A549 (cell line): ENCODE results near the gene CIAO3. TPM values are rescaled to one million over a fixed set of nuclear protein-coding genes. Genes with fewer than 3 reads are reported as not detected.

ENCODE experiments used
- CBX8 ChIP-seq: fragments of 200-600 bp; sonication (generic); IDR thresholded peaks from 2 replicates; pipeline ENCODE4 v1.6.1; 2016
- CEBPB ChIP-seq, 2 experiments: fragments of >200 bp in 1 of 2; sonication (Bioruptor Twin) in 1 of 2; formaldehyde crosslinking in 1 of 2; IDR thresholded peaks; 2 replicates each; pipeline ENCODE4 v1.6.1; 2012 to 2016
- CHD2 ChIP-seq: fragments of 150-350 bp; IDR thresholded peaks from 2 replicates; pipeline ENCODE4 v1.6.1; 2014; ENCODE audit warnings: low read length; ENCODE audit not compliant: partially characterized antibody
- EHMT2 ChIP-seq: fragments of 200-600 bp; sonication (generic); IDR thresholded peaks from 2 replicates; pipeline ENCODE4 v1.6.1; 2016; ENCODE audit warnings: antibody characterized with exemption, low read depth, mild to moderate bottlenecking, moderate library complexity
- EP300 ChIP-seq, 2 experiments: fragments of >200 bp; sonication (Bioruptor Twin); formaldehyde crosslinking; IDR thresholded peaks; 2 replicates in 1 of 2; 3 replicates in 1 of 2; pipeline ENCODE4 v1.6.1; 2016 to 2017
- ESRRA ChIP-seq: fragments of 150-350 bp; IDR thresholded peaks from 2 replicates; pipeline ENCODE4 v1.6.1; 2014; ENCODE audit warnings: mild to moderate bottlenecking, low read length, borderline replicate concordance
- FOSL2 ChIP-seq, 2 experiments: fragments of 450-650 bp in 1 of 2; fragments of >200 bp in 1 of 2; sonication (Bioruptor Twin) in 1 of 2; formaldehyde crosslinking; IDR thresholded peaks; 2 replicates each; pipeline versions ENCODE4 v1.5.0 to v1.6.1; 2016 to 2020; ENCODE audit warnings: mild to moderate bottlenecking in 1 of 2, moderate library complexity in 1 of 2
- GATA3 ChIP-seq: IDR thresholded peaks from 2 replicates; pipeline ENCODE4 v1.6.1; 2012; ENCODE audit warnings: borderline replicate concordance
- HDAC2 ChIP-seq: fragments of 200-600 bp; sonication (generic); IDR thresholded peaks from 2 replicates; pipeline ENCODE4 v1.6.1; 2016
- HEYL ChIP-seq: fragments of 250-450 bp; sonication (Bioruptor Pico); IDR thresholded peaks from 2 replicates; pipeline ENCODE4 v1.8.0; 2021; ENCODE audit warnings: mild to moderate bottlenecking, moderate library complexity
- HOXA7 ChIP-seq: fragments of 250-450 bp; sonication (Bioruptor Pico); IDR thresholded peaks from 2 replicates; pipeline ENCODE4 v1.5.0; 2020; ENCODE audit warnings: mild to moderate bottlenecking, moderate library complexity
- HOXB5 ChIP-seq: fragments of 250-450 bp; sonication (Bioruptor Pico); IDR thresholded peaks from 2 replicates; pipeline ENCODE4 v1.5.0; 2020; ENCODE audit warnings: mild to moderate bottlenecking, moderate library complexity
- JUNB ChIP-seq: fragments of >200 bp; sonication (Bioruptor Twin); formaldehyde crosslinking; IDR thresholded peaks from 2 replicates; pipeline ENCODE4 v1.6.1; 2016
- KDM1A ChIP-seq: fragments of 200-600 bp; sonication (generic); IDR thresholded peaks from 2 replicates; pipeline ENCODE4 v1.6.1; 2016; ENCODE audit warnings: low read depth, mild to moderate bottlenecking
- MAFK ChIP-seq: fragments of 450-650 bp; IDR thresholded peaks from 2 replicates; pipeline ENCODE4 v1.6.1; 2014; ENCODE audit not compliant: partially characterized antibody
- MYC ChIP-seq: IDR thresholded peaks from 2 replicates; pipeline ENCODE4 v1.6.1; 2012; ENCODE audit warnings: mild to moderate bottlenecking, inconsistent platforms, low read length, improper control_type of control experiment, borderline replicate concordance
- NPAS2 ChIP-seq: fragments of 250-450 bp; sonication (Bioruptor Pico); IDR thresholded peaks from 2 replicates; pipeline ENCODE4 v1.8.0; 2022; ENCODE audit warnings: mild to moderate bottlenecking, moderate library complexity, borderline replicate concordance
- NR3C1 ChIP-seq: fragments of >200 bp; sonication (Bioruptor Twin); formaldehyde crosslinking; IDR thresholded peaks from 3 replicates; pipeline ENCODE4 v1.6.1; 2017
- RARB ChIP-seq: fragments of 250-450 bp; sonication (Bioruptor Pico); IDR thresholded peaks from 2 replicates; pipeline ENCODE4 v1.8.0; 2021; ENCODE audit warnings: mild to moderate bottlenecking, moderate library complexity
- RFX5 ChIP-seq: fragments of 450-650 bp; IDR thresholded peaks from 2 replicates; pipeline ENCODE4 v1.7.1; 2014; ENCODE audit warnings: antibody characterized with exemption, mild to moderate bottlenecking, moderate library complexity
- SMC3 ChIP-seq: fragments of >200 bp; sonication (Bioruptor Twin); formaldehyde crosslinking; IDR thresholded peaks from 3 replicates; pipeline ENCODE4 v1.6.1; 2018; ENCODE audit warnings: inconsistent platforms
- TFCP2L1 ChIP-seq: fragments of 250-450 bp; sonication (Bioruptor Pico); IDR thresholded peaks from 2 replicates; pipeline ENCODE4 v1.5.0; 2021; ENCODE audit warnings: mild to moderate bottlenecking
- ZFP36 ChIP-seq: fragments of 450-650 bp; IDR thresholded peaks from 2 replicates; pipeline ENCODE4 v1.6.1; 2014; ENCODE audit warnings: borderline replicate concordance; ENCODE audit not compliant: partially characterized antibody
- ZNF302 ChIP-seq: fragments of 250-450 bp; sonication (Bioruptor Pico); IDR thresholded peaks from 2 replicates; pipeline ENCODE4 v1.9.0; 2021; ENCODE audit warnings: inconsistent platforms, mild to moderate bottlenecking, moderate library complexity
- ZSCAN20 ChIP-seq: fragments of 250-450 bp; sonication (Bioruptor Pico); IDR thresholded peaks from 2 replicates; pipeline ENCODE4 v1.8.0; 2022; ENCODE audit warnings: mild to moderate bottlenecking, moderate library complexity
- polyA plus RNA-seq, 4 experiments: library from polyadenylated mRNA; depleted of rRNA in 3 of 4; stranded (reverse); fragments of >200 nt; fragmentation: RNase III in 1 of 4; extraction: RNeasy Plus Mini Kit Qiagen cat#74134 plus additional on column Dnase treatment in 1 of 4; gene quantifications; 2 replicates in 3 of 4; 3 replicates in 1 of 4; pipeline ENCODE4 v1.2.3, GENCODE V29; 2011 to 2017
- TF ChIP-seq, protein P1 (sequence below): IDR thresholded peaks from 2 replicates; pipeline ENCODE4 v1.6.1; 2012
- TF ChIP-seq, protein P2 (sequence below): fragments of 450-650 bp; IDR thresholded peaks from 2 replicates; pipeline ENCODE4 v1.6.1; 2014; ENCODE audit warnings: antibody characterized with exemption
- TF ChIP-seq, protein P3 (sequence below): fragments of >200 bp; sonication (Bioruptor Twin); formaldehyde crosslinking; IDR thresholded peaks from 2 replicates; pipeline ENCODE4 v1.6.1; 2016
- TF ChIP-seq, protein P4 (sequence below): fragments of 250-450 bp; sonication (Bioruptor Pico); IDR thresholded peaks from 2 replicates; pipeline ENCODE4 v1.5.0; 2020; ENCODE audit warnings: low read depth, mild to moderate bottlenecking, moderate library complexity
- TF ChIP-seq, protein P5 (sequence below): fragments of >200 bp; sonication (Bioruptor Twin); formaldehyde crosslinking; IDR thresholded peaks from 3 replicates; pipeline ENCODE4 v1.6.1; 2016
- TF ChIP-seq, protein P6 (sequence below): fragments of 200-600 bp; sonication (generic); IDR thresholded peaks from 2 replicates; pipeline ENCODE4 v1.6.1; 2016; ENCODE audit warnings: antibody characterized with exemption, mild to moderate bottlenecking, moderate library complexity

The CIAO3 gene
- polyA plus RNA-seq, 2 of the 4 experiments (the other 2 are of a cell fraction): 17.4 to 23.0 TPM

DNA sequence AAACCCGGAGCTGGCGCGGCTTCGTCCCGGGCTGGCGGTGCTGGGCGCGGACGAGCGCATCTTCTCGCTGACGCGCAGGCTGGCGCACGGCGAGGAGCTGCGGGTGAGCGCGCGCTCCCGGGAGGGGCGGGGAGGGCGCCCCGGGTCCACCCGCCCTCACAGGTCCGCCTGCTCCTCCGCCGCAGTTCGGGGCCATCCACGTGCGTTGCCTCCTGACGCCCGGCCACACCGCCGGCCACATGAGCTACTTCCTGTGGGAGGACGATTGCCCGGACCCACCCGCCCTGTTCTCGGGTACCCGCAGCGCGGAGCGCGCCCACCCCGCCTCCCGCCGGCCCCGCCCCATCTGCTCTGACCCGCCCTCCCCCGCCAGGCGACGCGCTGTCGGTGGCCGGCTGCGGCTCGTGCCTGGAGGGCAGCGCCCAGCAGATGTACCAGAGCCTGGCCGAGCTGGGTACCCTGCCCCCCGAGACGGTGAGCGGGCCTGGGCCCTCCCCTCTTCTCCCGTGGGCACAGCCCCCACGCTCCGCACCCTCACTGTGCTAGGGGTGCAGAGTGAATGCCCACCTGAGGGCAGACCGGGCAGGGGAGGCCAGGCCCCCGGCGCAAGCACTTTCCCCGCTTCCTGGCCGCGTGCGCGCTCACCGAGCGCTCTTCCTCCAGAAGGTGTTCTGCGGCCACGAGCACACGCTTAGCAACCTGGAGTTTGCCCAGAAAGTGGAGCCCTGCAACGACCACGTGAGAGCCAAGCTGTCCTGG is 12.5 kb downstream of the CIAO3 start (continued):
- no peak for TF ChIP-seq CEBPB (IDR thresholded peaks at IDR 0.05)
- TF ChIP-seq SMC3: no peak
- no peak for TF ChIP-seq NPAS2 (CRISPR knock-in tag)
- TF ChIP-seq NR3C1: no peak
- no peak for TF ChIP-seq KDM1A
- no peak for TF ChIP-seq CHD2
- TF ChIP-seq, protein P1, sequence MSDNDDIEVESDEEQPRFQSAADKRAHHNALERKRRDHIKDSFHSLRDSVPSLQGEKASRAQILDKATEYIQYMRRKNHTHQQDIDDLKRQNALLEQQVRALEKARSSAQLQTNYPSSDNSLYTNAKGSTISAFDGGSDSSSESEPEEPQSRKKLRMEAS: peak; percentile 87
- TF ChIP-seq HDAC2: no peak
- no peak for TF ChIP-seq HEYL (CRISPR knock-in tag)
- TF ChIP-seq, protein P2, sequence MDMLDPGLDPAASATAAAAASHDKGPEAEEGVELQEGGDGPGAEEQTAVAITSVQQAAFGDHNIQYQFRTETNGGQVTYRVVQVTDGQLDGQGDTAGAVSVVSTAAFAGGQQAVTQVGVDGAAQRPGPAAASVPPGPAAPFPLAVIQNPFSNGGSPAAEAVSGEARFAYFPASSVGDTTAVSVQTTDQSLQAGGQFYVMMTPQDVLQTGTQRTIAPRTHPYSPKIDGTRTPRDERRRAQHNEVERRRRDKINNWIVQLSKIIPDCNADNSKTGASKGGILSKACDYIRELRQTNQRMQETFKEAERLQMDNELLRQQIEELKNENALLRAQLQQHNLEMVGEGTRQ: no peak
- TF ChIP-seq FOSL2 (IDR thresholded peaks at IDR 0.05): no peak
- TF ChIP-seq FOSL2 (CRISPR knock-in tag; IDR thresholded peaks at IDR 0.05): no peak
- TF ChIP-seq EP300 (IDR thresholded peaks at IDR 0.05): no peak
- no peak for TF ChIP-seq HOXB5 (CRISPR knock-in tag)
- TF ChIP-seq MAFK: no peak
- TF ChIP-seq ZNF302: no peak
- TF ChIP-seq, protein P3, sequence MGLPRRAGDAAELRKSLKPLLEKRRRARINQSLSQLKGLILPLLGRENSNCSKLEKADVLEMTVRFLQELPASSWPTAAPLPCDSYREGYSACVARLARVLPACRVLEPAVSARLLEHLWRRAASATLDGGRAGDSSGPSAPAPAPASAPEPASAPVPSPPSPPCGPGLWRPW: no peak
- no peak for TF ChIP-seq EHMT2
- TF ChIP-seq ZSCAN20 (CRISPR knock-in tag): no peak
- no peak for TF ChIP-seq RFX5
- TF ChIP-seq HOXA7 (CRISPR knock-in tag): no peak
- no peak; the same call in 1 of the 2 replicates for TF ChIP-seq GATA3
- peak; percentile 26; the same call in 1 of the 2 replicates for TF ChIP-seq MYC
- no peak for TF ChIP-seq JUNB
- no peak for TF ChIP-seq CBX8
- no peak for TF ChIP-seq ZFP36
- TF ChIP-seq ESRRA: no peak
- peak; percentile 79 for TF ChIP-seq TFCP2L1
- TF ChIP-seq, protein P4, sequence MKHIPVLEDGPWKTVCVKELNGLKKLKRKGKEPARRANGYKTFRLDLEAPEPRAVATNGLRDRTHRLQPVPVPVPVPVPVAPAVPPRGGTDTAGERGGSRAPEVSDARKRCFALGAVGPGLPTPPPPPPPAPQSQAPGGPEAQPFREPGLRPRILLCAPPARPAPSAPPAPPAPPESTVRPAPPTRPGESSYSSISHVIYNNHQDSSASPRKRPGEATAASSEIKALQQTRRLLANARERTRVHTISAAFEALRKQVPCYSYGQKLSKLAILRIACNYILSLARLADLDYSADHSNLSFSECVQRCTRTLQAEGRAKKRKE: no peak
- no peak for TF ChIP-seq RARB (CRISPR knock-in tag)
- TF ChIP-seq, protein P5, sequence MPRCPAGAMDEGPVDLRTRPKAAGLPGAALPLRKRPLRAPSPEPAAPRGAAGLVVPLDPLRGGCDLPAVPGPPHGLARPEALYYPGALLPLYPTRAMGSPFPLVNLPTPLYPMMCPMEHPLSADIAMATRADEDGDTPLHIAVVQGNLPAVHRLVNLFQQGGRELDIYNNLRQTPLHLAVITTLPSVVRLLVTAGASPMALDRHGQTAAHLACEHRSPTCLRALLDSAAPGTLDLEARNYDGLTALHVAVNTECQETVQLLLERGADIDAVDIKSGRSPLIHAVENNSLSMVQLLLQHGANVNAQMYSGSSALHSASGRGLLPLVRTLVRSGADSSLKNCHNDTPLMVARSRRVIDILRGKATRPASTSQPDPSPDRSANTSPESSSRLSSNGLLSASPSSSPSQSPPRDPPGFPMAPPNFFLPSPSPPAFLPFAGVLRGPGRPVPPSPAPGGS: no peak
- TF ChIP-seq, protein P6, sequence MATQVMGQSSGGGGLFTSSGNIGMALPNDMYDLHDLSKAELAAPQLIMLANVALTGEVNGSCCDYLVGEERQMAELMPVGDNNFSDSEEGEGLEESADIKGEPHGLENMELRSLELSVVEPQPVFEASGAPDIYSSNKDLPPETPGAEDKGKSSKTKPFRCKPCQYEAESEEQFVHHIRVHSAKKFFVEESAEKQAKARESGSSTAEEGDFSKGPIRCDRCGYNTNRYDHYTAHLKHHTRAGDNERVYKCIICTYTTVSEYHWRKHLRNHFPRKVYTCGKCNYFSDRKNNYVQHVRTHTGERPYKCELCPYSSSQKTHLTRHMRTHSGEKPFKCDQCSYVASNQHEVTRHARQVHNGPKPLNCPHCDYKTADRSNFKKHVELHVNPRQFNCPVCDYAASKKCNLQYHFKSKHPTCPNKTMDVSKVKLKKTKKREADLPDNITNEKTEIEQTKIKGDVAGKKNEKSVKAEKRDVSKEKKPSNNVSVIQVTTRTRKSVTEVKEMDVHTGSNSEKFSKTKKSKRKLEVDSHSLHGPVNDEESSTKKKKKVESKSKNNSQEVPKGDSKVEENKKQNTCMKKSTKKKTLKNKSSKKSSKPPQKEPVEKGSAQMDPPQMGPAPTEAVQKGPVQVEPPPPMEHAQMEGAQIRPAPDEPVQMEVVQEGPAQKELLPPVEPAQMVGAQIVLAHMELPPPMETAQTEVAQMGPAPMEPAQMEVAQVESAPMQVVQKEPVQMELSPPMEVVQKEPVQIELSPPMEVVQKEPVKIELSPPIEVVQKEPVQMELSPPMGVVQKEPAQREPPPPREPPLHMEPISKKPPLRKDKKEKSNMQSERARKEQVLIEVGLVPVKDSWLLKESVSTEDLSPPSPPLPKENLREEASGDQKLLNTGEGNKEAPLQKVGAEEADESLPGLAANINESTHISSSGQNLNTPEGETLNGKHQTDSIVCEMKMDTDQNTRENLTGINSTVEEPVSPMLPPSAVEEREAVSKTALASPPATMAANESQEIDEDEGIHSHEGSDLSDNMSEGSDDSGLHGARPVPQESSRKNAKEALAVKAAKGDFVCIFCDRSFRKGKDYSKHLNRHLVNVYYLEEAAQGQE: no peak
